GM20431 (cell line): Measurements from ENCODE around the gene PDCD6IP.
"Not testable (repeated sequence)": the region's sequence is repeated elsewhere in the genome, so short reads cannot be mapped to it uniquely, and the experiment has no call there.

ENCODE experiments used
- in situ Hi-C: fragments of 300-500 bp; cut with MseI, MboI; formaldehyde crosslinking; loops from one replicate; pipeline ENCODE4 v1.15.0; 2020; ENCODE audit warnings: low sequenced_read_pairs; ENCODE audit not compliant: unreplicated experiment

Gene PDCD6IP

DNA sequence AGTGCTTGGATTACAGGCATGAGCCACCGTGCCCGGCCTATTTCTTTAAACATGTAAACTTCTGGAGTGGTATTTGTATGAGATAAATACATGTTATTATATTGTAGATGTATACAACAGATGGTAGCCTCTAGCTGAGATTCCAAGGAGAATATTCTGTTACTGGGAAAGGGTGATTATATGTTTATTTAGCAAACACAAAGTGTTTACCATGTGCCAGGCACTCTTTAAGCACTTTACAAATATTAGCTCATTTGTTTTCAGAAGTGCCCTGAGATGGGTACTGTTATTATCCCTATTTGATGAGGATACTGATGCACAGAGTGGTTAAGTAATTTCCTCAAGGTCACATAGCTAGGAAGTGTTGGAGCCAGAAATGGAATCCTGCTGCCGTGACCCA, 38.8 kb downstream of the PDCD6IP start:
- in situ Hi-C loops, result not testable (repeated sequence)

DNA sequence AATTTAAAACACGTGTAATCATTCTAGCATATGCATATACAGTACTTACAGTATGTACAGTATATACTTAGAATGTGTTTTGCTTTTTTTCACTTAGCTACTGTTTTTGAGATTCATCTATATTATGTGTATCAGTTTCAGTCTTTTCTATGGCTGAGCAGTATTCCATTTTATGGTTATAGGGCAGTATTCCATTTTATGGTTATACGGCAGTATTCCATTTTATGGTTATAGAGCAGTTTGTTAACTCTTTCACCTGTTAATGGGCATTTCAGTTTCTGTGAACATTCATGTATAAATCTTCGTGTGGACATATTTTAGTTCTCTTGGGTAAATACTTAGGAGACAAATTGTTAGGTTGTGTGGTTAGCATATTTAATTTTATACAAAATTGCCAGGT, 40.9 kb downstream of the PDCD6IP start:
- in situ Hi-C loops, result no loop called here

DNA sequence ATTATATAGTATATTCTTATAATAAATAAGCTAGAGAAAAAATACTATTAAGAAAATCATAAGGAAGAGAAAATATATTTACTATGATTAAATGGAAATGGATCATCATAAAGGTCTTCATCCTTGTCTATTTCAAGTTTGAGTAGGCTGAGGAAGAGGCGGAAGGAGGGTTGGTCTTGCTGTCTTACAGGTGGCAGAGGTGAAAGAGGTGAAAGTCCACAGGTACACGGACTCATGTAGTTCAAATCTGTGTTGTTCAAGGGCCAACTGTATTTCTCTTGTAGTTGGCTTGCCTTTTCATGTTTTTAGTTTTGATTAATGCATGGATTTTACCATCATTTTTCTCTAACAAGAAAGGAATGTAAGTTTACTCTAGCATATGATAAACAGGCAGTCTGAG, 41.7 kb downstream of the PDCD6IP start:
- in situ Hi-C loops, result no loop called here

DNA sequence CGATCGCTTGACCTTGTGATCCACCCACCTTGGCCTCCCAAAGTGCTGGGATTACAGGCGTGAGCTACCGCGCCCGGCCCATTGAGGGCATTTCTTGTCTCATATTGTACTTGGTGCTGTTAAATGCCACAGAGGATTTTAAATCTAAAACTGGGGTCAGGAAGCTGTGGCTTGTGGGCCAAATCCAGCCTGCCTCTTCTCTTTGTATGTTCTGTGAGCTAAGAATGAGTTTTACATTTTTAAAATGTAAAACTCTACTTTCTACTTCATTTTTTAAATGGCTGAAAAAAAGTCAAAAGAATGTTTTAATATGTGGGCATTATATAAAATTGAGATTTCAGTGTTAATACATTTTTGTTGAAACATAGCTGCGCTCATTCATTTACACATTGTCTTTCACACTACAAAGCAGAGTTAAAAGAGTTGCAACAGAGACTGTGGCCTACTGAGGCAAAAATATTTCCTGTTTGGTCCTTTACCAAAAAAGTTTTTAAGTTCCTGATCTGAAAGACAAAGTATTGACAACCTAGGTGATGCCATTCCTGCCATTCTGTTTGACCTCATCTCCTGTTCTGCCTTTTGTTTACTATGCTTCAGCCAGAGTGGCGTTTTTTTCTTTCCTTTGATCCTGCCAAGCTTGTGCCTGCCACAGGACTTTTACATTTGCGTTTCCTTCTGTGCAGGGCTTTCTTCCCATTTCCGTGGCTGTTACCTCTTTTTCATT, 50.4 kb downstream of the PDCD6IP start:
- in situ Hi-C loops, result no loop called here

DNA sequence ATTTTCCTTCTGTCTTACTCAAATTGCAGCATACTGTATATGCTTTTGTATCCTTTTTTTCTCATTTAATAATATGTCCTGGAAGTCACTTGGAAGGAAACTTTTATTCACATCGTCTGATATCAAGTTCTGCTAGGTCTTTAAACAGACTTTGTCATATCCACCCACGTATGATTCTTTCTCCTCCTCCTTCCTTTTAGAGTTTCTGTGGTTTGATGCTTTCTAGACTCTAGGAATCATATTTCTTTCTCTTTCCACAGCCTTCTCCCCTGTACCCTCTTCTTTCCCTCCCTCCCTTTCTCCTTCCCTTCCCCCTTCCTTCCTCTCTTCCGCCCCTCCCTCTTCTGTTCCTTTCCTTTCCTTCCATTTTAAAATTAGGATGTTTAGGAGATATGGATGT, 52.2 kb downstream of the PDCD6IP start:
- in situ Hi-C loops, result not testable (repeated sequence)

DNA sequence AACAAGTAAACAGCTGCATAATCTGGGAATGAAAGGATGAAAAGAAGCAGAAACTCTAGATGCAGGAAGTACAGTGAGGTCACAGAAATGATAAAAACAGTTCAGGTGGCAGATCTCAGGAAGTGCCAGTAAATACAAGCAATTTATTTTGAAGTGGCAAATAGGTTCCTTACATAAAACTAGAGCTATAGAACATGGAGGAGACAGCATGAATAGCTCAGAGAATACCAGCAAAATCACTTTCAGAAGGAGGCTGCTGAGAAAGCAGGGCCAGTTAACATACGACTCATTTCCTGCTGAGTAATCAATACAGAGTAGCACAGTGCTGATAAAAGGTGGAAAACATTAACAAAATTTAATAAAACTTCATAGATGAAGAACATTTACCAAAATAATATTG, 57.0 kb downstream of the PDCD6IP start:
- in situ Hi-C loops, result not testable (repeated sequence)

DNA sequence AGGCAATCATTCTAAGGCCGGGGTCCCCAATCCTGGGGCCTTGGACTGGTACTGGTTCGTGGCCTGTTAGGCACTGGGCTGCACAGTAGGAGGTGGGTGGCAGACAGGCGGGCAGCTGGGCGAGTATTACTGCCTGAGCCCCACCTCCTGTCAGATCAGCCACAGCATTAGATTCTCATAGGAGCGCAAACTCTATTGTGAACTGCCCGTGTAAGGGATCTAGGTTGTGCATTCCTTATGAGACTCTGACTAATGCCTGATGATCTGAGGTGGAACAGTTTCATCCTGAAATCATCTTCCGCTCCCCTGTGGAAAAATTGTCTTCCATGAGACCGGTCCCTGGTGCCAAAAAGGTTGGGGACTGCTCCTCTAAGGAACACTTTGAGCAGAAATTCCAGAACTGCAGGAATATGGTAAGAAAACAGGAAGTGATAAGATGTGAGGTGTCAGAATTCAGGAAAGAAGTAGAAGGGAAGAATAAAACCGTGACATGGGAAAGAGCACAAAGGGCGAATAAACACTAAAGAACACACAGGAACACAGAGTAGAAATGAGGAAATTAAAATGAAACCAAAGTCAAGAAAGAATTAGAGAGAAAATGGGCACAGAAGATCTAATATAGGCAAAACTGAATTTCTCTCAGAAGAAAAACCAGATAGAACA, 57.6 kb downstream of the PDCD6IP start:
- in situ Hi-C loops, result no loop called here

DNA sequence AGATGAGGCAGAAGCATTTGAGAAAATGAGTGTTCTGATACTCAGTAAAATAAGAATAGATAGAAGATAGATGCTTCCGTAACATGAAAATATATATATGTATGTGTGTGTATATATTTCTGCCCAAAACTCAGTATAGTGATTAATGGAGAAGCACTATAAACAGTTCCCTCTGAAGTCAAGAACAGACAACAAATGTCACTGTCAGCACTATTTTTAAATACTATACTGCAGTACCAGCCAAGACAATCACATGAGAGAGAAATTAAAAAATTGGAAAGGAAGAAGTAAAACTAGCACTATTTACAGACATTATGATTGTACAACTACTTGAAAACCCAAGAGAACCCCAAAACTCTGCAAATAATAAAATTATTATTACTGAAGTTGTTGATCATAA, 59.3 kb downstream of the PDCD6IP start:
- in situ Hi-C loops, result not testable (repeated sequence)

DNA sequence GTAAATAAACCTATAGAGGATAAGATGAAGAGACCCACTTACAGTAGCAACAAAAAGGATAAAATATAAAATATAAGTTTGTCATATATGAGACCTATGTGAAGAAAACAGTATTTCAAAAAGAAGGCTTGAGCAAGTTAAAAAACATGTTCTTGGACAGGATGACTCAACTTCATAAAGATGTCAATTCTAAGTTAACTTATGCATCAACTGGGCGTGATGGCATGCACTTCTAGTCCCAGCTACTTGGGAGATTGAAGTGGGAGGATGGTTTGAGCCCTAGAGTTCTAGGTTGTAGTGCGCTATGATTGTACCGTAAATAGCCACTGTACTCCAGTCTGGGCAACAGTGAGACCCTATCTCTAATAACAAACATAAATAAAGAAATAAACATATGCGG, 59.7 kb downstream of the PDCD6IP start:
- in situ Hi-C loops, result no loop called here

DNA sequence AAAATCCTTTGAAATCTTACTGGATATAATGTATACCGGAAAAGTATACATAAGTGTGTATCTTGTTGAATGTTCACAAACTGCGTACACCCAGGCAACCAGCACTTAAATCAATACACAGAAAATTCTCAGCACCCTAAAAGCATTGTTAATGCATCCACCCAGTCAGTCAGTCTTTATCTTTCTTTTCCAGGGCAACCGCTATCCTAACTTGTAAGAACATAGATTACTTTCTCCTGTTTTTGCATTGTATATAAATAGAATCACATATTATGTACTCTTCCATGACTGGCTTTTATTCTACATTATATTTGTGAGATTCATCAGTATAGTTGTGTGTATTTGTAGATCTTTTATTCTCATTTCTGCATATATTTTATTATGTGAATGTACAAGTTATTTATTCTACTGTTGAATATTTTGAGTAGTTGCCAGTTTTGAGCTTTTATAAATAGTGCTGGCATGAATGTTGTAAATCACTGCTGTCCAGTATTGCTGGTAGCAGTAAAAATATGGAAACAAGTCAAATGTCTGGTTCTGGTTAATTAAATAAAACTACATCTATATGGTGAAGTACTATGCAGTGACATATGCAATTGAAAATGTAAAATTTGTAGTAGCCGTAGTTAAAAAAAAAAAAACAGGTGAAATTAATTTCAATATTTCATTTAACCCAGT, 62.1 kb downstream of the PDCD6IP start:
- in situ Hi-C loops, result no loop called here

DNA sequence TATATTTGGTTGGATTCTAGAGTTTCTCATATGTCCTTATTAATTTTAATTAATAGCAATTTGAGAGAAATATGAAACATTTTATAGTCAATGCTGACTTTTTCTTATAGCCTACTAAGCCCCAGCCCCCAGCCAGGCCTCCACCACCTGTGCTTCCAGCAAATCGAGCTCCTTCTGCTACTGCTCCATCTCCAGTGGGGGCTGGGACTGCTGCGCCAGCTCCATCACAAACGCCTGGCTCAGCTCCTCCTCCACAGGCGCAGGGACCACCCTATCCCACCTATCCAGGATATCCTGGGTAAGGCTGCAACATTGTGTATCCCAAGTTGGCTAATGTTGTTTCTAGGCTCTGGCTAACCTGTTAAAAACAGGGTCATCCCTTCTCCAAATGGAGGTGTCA, 66.7 kb downstream of the PDCD6IP start:
- in situ Hi-C loops, result no loop called here

DNA sequence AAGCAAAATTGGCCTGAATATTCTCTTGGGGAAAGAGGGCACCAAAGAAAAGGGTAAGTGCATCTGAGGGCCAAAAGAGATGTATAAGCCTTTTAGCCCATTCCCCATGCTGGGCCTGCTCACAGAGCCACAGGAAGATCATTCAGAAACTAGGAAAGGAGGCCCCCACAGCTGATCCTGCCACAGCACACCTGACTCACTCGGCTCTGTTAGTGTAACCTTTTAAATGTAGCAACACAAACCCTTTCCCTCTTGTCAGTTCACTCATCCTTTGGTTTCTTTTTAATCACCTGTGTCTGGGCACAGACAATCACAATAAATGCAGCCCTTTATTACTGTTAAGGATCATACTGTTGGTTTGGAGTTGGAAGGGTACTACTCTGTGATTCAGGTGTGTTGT, 69.9 kb downstream of the PDCD6IP start:
- in situ Hi-C loops, result no loop called here

DNA sequence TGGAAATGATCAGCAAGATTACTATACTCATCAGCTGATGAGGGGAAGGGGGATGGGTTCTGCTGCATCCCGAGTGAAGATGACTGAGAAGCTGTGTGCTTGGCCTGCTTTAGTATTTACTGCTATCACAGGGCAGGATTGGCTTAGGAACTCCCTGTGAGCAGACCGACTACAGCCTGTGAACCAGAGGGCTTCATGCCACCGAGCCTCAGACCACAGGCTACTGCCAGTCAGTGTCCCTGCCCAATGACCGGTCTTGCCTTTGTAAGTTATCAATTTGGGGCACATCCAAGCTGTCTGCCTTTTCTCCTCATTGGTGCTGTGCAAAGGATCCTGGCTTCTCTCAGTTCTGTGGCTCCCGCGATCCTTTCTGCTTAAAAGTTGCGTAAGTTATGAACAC, 71.5 kb downstream of the PDCD6IP start:
- in situ Hi-C loops, result no loop called here

DNA sequence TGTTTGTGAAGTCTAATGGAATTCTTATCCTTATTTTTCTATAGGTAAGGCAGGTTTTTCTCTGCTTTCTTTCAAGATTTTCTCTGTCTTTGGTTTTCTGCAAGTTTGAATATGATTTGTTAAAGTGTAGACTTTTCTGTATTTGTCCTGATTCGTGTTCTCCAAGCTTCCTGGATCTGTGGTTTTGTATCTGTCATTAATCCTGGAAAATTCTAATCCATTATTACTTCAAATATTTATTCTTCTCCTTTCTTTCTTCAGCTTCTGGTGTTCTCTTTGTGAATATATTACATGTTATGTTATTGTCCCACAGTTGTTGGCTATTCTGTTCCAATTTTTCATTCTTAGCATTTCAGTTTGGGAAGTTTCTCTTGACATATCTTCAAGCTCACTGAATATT, 76.4 kb downstream of the PDCD6IP start:
- in situ Hi-C loops, result loop anchor here (25.0 kb wide), 1 partner anchor 812 kb away; no protein-coding TSS in a partner anchor

DNA sequence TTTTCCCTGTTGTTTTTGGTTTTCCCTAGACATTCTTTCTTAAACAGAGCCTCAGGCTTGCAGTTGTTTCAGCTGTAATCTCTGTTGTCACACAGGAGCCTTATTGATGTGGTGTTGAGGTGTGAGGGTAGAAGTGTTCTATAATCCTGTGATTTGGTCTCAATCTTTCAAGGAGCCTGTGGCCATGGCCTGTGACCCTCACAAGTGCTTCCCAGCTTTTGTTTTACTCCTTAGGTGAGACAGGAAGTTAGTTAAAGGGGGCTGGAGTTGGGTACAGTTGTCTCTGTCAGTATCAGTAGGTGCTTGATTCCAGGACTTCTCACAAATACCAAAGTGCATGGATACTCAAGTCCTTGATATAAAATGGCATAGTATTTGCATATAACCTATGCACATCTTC, 77.2 kb downstream of the PDCD6IP start:
- in situ Hi-C loops, result loop anchor here (25.0 kb wide), 1 partner anchor 812 kb away; no protein-coding TSS in a partner anchor

DNA sequence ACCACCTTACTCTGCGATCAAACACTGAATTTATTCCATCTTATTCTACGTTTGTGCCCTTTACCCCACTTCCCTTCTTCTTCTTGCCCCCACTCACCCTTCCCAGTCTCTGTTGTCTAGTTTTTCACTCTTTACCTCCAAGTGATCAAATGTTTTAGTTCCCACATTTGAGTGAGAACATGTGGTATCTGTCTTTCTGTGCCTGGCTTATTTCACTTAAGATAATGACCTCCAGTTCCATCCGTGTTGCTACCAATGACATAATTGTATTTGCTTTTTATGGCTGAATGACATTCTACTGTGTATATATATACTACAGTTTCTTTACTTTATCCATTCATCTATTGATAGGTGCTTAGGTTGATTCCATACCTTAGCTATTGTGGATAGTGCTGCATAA, 78.8 kb downstream of the PDCD6IP start:
- in situ Hi-C loops, result loop anchor here (25.0 kb wide), 1 partner anchor 810 kb away; no protein-coding TSS in a partner anchor

DNA sequence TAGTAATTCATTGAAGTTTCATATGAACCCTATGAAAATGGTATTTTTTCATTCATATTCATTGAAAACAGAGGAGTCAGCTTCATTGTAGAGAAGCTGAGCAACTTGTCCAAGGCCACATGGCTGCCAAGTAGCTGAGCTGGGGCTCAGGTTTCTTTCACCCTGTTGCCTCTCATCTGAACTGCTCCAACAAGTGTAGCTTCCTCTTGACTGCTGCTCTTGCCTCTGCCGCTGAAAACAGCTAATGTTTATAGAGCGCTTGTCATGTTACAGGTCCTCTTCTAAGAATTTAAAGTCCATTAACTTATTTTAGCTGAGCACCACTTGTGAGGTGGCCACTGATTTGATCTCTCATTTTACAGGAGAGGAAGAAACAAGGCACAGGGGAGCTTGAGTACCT, 81.1 kb downstream of the PDCD6IP start:
- in situ Hi-C loops, result loop anchor here (25.0 kb wide), 1 partner anchor 808 kb away; no protein-coding TSS in a partner anchor

DNA sequence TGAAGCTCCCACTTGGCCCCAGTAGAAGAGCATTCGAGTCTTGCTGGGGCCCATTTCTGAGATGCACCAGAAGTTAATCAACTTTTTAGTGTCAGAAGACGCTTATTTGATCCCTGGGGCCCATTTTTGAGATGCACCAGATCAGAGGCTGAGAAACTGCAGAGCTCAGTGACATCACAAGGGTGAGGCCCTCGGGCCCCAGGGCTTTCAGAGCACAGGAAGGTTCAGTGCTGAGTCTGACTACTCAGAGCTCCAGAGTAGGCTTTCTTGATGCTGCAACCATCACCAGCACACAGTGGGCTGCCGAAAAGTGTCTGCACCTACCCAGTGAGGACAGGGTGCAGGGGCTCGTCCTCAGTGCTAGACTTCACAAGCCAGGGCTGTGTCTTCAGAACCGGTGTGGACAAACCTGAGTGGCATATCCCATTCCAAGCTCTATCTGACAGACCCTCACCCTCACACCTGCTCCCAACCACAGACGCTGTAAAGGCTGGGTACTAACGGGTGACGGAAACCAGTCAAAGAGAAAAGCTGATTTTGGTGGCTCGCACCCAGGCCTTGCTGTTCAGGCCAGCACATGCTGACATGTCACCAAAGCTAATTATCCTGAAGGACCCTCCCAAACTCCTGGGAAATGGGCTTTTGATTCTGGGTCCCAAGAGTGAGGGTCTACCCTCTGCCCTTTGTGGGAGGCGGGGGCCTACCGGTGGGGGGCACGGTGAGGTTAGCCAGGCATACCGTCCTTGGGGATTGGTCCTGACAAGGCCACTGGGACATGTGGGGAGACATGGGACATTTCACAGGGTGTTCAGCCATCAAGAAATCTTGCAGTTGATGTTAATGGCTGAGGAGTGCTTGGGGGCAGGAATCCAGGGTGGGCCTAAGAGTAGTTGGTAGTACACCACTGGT, 83.0 kb downstream of the PDCD6IP start:
- in situ Hi-C loops, result loop anchor here (25.0 kb wide), 1 partner anchor 806 kb away; no protein-coding TSS in a partner anchor

DNA sequence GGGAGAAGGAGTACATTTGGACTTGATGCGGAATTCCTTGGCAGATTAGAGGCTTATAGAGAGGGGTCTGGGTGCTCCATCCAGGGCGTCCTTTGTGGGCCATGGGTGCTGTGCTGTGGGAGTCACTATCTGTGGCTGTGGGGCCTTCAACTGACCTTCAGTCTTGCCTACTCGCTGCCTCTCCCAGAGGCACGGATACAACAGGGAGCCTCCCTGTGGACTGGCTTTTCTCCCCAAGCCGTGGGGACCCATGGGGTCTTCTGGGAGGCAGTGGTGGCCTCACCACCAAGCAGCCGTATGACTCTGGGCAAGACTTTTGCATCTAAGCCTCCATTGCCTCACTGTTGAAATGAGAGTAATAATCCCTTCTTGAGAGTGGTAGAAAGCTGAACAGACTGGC, 83.9 kb downstream of the PDCD6IP start:
- in situ Hi-C loops, result loop anchor here (25.0 kb wide), 1 partner anchor 805 kb away; no protein-coding TSS in a partner anchor

DNA sequence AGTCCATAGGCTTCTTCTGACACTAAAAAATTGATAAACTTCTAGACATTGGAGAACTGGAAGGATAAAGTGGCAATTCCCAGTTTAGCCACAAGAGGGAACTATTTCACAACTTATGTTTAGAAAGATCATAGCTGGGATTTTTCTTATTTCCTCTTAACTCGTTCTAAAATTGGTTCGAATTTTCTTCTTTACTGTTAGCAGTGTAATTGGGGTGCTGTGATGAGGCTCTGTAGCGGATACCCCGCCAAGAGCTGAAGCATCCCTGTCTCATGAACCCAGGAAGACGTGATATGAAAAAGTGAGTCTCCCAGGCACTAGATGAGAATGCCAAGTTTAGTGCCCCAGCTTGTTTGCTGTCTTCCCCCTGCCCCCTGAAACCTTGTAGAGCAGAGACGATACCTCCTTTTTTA, 85.1 kb downstream of the PDCD6IP start:
- in situ Hi-C loops, result loop anchor here (25.0 kb wide), 1 partner anchor 804 kb away; no protein-coding TSS in a partner anchor
